HG03432 (cell line): Measurements from ENCODE around the gene GAD2.

Experiments
- ATAC-seq: cut with Tn5 transposase; IDR thresholded peaks from one replicate; pipeline ENCODE4 v1.9.1; 2021; ENCODE audit warnings: mild to moderate bottlenecking, moderate library complexity; ENCODE audit not compliant: unreplicated experiment

The GAD2 gene

DNA sequence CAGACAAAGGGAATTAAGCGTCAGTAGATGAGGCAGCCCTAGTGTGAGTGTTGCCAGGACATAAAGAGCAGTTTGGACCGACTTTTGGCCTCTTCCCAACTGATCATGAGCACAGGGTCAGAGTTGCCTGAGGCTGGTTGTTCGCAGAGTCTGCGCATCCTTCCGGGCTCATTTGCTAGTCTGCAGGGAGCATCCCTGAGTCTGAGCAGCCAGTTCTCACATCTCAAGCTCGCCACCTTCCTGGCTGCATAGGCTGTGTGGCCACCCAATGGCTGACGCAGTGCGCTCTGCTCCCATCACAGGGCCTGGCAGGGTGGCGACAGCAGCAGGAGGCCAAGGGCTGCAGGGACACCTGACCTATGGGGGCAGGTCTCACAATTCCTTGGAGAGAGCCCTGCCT is 5.0 kb downstream of the GAD2 start:
- no peak for ATAC-seq

DNA sequence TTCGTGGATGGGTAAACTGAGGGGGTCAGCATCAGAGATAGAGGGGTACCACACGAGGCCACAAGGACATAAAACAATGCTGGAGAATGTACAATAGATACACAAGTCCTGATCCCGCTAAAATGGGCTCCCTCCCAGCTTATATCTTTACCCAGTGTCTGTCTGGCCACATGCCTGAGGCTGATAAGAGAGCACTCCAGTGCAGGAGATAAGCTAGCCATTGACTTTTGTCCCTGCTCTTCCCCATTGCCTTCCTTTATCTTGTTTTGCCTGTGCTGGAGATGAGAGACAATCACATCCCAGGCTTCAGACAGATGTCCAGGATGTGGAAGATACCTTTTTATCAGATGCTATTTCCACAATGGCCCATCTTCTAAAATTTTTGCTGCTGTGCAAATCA is 6.0 kb downstream of the GAD2 start:
- no peak for ATAC-seq

DNA sequence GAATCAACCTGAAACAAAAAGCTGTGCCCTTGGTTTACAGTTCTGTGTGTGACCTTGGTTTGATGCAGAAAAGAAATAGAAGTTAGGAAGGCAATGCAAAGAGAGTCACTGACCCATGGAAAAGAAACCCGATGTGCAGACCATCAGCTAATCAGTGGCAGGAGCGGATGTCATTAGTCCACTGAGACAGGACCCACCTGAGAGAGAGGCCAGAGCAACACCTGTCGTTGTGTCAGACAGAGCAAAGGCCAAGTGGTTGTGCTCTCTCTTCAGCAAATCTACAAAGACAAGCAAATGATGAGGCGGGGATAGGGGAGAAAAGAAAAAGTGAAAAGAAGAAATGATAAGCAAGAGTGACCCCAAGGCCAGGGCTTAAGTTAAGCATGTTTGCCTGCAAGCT is 8.7 kb downstream of the GAD2 start:
- ATAC-seq, result no peak

DNA sequence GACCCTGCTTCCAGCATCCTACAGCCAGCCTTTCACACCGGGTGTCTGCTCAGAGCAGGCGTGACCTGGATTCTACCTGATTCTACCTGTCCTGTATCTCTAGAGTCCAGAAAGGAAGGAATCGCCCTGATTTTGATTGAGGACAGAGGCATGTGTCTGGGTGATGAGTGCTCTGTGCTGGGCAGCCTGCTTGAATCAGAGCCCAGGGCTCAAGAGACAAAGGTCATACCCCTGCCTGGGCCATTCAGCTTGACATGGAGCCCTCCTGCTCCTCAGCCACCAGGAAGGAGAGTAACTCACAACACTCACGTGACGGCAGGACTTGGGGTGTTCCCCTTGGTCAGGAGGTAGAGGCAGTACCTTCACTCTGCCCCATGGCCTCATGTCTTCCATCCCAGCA is 11.2 kb downstream of the GAD2 start:
- ATAC-seq, result no peak

DNA sequence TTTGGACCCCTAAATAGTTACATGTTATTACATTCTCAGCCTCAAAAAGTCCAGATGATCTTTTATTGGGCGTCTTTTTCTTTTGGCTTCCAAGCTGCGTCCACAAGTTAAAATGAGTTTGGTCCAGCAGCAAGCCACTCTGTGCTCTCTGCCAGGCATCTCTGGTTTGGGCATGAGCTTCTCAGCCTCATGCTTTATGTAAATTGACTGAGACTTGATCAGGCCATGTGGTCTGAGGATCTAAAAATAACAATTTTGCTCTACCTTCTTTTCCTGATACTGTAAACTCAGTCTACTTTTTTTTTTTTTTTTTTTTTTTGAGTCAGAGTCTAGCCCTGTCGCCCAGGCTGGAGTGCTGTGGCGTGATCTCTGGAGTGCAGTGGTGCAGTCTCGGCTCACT is 15.6 kb downstream of the GAD2 start:
- no peak for ATAC-seq

DNA sequence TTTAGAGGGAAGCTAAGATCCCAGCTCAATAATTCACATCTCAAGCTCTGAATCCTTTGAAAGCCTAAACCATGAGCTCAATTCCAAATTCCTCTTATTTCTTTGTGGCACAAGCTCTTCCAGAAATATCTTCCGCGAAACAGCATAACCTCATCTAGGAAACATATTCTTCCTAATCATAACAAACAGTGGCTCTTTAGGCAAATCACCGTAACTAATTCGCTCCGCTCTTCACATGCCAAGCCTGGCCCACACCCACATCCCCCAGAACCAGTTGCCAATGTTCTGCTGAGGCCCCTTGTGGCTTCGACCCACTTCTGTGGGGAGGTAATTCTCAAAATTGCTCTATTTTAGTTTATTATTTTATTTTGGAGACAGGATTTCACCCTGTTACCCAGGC is 19.2 kb downstream of the GAD2 start:
- no peak for ATAC-seq

DNA sequence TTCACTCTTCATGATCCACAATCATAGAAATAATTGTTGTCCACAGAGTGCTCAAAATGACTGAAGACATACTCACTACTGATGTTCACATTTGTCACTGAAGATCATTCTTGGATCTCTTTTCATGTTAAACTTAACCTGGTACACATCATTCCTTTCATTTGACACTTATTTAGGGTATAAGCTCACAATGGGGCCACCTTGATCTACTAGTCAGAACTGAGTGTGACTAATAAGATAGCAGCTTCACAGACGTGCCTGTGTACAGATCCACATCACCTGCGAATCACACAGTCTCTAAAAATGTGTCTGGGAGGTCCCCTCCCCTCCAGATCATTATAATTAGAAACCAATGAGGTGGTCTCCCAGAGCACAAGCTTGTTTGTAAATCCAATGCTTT is 21.8 kb downstream of the GAD2 start:
- ATAC-seq, result no peak

DNA sequence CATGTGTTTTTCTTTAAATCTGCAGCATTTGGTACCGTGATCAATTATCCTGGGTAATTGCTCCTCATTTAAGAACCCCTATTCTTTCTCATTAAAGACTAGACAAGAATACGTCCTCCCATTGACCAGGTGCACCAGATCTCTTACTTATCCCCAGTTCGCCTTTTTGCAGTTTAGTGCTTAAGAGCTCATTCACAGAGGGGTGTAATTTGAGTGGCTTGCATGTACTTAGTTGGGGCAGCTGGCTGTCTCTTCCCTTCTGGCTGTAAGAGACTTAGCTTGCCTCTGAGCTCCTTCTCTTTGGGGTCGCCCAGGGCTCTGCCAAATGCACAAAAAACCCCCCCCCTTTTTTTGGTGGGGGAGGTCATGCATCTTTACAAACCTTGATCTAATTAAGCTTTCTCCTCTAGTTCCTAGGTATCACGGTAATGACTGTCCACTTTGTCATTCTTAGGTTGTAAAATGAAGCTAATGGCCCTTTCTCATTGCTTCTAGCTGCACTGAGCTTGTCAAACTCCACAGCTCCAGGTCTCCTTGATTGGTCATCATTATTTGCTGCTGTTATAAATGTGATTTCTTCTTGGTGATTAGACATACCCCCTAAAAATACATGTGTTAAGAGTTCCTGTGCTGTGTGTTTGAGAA is 26.3 kb downstream of the GAD2 start:
- no peak for ATAC-seq

DNA sequence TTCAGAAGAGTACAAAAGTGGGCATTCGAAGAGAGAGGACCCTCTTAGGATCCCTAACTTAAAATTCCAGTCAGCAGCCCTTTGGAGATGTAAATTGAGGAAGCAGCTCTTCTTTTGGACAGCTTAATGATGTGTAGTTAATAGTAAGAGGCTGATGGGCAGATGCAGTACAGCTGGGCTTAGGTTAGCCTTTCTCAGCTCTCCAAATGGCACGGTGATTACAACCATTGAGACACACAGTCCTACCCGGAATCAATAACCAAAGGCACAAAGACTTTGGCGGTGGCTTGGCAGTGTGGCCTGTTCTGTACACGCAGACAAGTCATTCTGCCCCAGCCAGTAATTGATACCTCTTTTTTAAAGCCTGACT is 26.8 kb downstream of the GAD2 start:
- ATAC-seq, result no peak

DNA sequence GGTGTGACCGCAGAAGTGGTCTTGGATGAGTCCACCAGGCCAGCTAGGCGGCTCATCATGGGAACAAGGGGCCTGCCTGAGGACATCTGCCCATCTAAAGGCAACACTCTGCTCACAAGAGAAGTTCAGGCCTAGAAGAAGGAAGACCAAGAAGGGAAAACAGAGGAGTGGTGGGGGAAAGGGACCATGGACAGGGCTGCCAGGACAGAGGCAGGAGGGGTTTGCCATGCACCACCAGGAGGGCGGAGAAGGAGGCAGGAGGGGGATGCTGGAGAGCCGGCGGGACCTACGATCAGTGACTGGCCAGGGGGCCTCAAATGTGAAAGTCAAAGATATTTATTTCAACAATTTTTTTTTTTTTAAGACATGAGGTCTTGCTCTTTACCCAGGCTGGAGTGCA is 33.1 kb downstream of the GAD2 start:
- ATAC-seq, result no peak

DNA sequence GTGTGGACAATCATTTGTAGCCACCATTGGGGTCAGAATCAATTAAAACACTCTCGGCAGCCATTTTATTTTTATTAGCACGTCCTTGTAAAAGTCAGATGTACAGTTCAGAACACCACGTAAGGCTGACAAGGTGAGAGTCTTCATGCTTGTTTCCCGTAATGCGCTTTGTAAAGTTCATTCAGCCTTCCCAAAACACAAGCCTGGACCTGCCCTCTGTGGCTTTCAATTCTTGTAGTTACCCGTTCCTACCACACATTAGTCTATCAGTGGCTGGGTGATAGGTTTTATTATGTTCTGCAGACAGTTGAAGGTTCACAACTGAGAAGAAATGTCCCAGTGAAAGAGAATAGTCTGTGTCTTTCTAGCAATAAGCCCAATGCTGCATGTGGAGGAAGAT is 35.4 kb downstream of the GAD2 start:
- no peak for ATAC-seq

DNA sequence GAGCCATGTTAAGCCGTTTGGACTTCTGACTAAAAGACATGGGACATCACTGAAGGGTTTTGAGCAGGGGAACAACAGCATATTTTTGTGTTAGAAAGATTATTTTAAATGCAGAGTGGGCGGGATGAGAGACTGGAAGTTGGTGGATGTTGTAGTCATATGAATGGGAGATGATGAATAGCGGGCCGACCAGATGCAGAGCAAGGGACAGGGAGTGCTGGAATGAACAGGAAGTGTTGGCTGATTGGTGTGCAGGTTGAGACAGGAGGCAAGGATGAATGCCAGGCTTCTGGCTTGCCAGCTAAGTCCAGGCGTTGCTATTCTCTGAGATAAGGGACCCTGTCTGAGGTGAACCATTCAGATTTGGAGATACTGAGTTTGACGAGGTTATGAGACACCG is 38.0 kb downstream of the GAD2 start:
- ATAC-seq, result no peak

DNA sequence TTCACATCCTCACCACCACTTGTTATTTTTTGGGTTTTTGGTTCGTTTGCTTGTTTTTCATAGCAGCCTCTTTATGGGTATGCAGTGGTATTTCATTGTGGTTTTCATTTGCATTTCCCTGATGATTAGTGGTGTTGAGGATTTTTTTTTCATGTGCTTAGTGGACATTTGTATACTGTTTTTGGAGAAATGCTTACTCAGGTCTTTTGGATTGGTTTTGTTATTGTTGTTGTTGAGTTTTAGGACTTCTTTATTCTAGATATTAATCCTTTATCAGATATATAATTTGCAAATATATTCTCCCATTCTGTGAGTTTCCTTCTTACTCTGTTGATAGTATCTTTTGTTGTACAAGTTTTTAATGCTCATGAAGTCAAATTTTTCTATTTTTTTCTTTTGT is 42.8 kb downstream of the GAD2 start:
- ATAC-seq, result no peak

DNA sequence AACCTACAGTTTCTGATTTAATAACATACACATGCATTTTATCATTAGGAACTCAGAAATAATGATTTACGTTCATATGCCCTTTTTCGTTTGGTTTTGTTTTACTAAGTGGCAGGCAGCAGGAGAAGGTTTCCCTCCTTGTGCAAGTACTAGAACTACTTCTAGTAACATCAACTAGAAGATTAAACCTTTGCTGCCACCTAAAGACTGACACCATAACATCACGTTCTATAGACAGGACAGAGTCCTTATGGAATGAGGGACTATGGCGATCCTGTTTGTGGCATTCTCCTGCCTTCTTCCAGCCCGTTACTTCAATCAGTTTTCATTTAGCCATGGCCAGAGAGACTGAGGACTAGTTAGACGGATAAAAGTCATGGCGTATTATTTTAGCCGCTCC is 53.2 kb downstream of the GAD2 start:
- no peak for ATAC-seq

DNA sequence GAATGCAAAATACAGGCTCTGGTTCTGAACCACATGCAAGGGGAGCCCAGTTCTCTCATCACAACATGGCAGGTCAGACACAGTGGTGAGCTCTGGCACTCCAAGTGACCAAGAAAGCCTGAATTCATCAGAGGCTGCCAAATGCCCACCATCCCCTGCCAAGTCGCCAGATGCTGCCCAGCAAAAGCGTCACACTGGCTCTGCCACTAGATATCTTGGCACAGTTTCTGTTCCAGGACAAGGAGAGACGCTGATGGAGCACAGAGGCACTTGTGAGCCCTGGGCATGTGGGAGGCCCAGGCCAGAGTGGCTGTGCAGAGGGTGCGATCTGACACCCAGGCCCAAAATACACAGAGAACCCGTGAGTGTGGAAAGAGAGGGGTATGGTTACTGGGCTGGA is 57.8 kb downstream of the GAD2 start:
- ATAC-seq, result no peak

DNA sequence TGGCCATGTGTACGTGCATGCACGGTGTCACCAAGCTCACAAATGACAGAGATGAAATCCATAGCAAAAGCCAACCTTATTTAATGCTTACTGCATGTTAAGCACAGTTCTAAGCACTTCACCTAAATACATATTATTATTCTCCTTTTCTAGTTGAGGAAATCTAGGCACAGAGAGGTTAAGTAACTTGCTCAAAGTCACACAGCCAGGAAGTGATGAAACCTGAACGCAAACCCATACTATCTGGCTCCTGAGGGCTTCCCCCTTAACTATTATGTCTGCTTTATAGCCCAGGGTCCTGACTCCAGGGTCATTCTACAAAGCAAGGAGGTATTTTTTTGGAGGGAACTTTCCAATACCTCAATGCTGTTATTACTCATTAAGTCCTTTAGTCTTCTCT is 61.7 kb downstream of the GAD2 start:
- ATAC-seq, result no peak

DNA sequence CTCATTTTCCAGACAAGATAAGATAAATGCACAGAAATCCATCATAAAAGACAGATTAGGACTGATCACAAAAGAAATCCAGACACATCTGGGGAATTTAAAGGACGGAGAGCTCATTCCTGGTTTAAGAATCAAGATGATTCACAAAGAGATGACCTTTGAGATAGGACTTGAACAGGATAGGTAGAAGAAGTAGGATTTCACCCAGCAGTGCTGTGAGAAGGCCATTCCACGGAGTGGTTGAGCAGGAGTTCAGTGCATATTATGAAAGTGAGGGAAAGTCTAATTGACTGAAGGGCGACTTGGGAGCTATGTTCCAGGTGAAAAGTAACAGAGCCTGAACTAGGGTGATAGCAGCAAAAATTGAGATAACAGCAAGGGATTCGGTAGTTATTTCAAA is 73.7 kb downstream of the GAD2 start:
- ATAC-seq, result no peak

DNA sequence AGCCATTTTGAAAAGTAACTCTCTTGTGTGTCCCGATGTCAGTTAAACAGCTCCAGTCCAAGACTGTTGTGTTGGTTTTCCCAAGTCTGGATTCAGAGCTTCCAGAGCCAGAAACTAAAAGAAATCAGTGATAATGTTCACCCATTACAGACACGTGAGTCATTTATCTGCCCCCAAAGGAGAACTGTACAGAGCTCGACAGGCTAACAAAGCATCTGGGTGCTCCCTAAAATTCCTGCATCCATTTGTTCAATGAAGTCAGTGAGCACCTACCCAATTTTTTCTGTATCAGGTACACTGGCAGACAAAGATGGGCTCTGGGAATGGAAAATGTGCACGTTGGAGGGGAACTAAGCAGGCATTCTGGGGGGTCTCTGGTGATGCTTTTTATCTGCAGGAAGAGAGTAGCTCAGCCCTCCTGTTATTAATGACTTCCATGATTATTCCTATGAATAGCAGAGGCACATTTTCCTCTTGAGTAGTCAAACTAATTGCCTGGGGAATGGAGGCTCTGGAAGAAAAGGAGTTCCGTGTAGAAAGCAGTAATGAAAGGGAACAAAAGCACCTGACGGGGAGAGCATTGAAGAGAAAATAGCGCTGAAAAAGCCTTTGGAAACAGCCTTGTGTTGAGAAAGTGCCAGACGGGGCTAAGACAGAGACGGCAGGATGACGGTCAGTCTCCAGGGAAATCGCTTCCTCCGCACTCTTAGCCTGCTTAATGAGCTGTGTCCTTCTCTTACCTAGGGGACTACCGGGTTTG is 75.3 kb downstream of the GAD2 start:
- ATAC-seq, result no peak

DNA sequence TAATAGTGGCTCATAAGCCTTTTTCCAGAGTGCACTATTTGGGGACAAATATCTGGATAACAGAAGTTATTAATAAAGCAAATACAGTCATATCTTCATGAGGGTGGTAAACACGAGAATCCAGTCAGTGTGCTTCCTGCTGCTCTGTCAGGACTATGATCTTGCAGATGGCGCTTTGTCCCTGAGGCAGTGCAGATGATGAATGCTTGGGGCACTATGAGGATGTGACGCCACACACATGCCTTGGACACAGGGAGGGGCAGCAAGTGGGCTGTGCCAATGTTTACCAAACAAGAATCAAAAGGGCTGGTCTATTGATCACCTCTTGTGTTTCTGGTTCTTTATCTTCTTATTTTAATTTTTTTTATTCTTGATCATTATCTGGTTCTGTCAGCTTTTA is 79.8 kb downstream of the GAD2 start:
- ATAC-seq, result no peak

DNA sequence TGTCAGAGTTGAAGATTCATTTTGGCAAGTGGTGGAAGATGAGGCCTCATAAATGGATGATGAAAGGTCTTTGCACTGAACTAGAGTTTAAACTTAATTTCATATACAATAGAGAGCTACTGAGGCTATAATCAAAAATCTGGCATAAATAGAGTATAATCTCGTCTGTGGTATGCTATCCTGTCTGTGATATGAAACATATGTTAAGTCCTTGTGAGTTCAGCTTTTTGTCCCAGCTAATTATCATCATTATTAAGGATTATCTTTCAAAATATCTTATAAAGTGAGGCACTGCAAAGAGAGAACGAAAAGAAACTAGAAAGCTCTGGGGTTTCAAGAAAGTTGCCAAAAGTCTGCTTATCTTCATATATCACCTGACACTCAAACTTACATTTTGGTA is 83.4 kb downstream of the GAD2 start:
- ATAC-seq, result no peak

DNA sequence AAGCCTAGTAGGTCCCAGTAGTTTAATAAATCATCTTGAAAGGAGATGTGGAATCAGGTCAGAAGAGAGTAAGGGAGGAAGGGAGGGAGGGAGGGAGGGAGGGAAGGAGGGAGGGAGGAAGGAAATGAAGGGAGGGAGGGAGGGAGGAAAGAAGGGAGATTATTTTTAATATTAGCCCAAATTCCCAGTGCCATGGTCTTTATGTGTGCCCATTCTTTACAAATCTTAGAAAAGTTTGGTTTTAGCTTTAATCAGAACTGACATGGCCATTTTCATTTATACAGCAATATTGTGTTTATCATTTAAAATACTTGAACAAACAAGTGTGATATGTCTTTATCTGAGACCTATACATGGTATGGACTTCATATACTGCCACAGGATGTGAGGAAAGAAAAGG is 86.8 kb downstream of the GAD2 start:
- no peak for ATAC-seq

DNA sequence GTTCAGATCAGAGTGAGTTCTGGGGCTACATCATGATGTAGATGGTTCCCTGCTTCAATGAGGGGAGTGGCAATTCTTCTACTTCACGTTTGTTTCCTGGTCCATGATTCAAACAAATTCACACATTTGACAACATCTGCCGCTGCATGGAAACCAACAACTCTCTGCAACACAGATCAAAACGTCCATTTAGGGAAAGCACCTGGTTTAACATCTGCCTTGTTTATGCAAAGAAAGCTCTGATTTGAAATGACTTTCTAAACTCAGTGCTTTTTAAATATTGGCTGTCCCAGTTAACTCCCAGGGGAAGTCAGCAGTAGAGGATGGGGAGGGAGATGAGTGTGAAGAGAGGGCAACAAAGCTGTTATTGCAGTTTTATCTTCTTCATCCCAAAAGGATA is 93.8 kb downstream of the GAD2 start:
- ATAC-seq, result peak; percentile 77

DNA sequence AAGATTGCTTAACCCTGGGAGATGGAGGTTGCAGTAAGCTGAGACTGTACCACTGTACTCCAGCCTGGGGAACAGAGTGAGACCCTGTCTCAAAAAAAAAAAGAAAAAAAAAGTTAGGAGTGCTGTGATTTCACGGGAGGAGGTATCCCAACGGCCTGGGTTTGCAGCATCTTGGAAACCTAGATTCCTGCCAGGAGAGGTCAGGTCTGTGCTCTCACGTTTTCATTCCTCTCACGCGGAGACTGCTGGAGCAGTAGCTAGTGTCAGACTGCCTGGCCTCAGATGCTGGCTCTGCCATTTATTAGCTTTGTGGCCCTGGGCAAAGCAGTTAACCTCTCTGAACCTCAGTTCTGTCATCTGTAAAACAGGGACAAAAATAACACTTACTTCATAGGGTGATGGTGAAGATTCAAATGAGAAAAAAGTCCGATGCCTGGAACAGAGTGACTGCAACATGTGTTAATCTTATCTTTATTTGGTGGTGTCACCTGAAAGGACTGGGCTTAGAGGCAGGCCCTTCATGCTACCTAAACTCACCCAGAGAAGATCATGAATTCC is 94.9 kb downstream of the GAD2 start:
- no peak for ATAC-seq
